Hindlimb muscle (tissue), 1 donor: ENCODE measurements around the gene ETV5. TPM values are rescaled to one million over a fixed set of nuclear protein-coding genes. Genes with fewer than 3 reads are reported as not detected.

Source experiments
- DNase-seq: peaks from one replicate; pipeline ENCODE4 v3.0.0-alpha.2; 2013
- polyA plus RNA-seq: library from polyadenylated mRNA; unstranded; fragments of 120-200 nt; gene quantifications from one replicate; pipeline ENCODE4 v1.2.1, GENCODE V29; 2013; ENCODE audit not compliant: insufficient read length

The ETV5 gene
- polyA plus RNA-seq, 1 donor = 23.1 TPM

GRCh38 chr3:186094696-186095425 lies 14.0 kb downstream of the ETV5 start:
- DNase-seq = no peak

DNA sequence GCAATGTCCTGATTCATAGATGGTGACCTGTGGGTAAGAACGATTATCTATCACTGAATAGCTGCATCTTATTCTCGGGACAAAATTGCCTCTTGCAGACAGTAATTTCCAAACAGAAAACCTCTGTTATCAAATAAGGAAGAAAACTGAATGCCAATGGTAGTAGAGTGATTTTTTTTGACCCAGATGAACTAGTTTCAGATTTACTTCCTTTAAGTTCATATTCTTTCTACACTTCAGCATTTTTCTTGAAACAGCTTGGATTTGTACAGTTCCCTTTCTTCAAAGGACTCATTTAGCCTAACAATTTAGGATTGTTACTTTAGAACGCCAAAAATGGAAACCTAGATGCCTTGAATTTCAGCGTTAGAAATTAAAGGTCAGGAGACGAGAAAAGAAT lies 14.6 kb downstream of the ETV5 start:
- DNase-seq = no peak

DNA sequence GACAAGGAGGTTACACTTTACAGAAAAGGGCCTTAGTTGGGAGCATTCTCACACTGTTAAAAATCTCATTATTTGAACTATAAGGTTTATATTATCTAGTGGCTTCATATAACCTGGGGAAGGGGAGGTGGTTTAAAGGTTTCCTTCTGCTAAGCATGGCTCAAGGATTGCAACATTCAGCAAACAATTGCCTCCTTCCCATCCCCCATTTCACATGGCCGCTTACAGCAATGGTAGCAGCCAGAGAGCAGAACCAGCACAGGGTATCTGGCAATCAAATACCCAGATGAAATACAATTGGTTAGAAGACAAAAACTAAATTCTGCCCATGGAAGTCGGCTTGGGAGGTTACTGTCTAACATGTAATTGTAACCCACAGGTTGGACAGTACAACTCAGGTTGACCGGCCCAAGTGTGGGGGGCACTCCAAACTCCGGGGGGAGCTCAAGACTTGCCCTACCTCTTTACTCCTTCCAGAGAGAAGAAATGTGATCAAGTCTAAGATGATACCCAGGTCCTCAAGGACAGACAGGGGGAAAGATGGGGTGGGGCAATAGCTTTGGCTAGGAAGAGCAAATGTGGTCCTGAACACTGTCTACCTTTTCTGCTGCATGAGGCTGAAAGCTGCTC lies 15.5 kb downstream of the ETV5 start:
- DNase-seq = no peak

DNA sequence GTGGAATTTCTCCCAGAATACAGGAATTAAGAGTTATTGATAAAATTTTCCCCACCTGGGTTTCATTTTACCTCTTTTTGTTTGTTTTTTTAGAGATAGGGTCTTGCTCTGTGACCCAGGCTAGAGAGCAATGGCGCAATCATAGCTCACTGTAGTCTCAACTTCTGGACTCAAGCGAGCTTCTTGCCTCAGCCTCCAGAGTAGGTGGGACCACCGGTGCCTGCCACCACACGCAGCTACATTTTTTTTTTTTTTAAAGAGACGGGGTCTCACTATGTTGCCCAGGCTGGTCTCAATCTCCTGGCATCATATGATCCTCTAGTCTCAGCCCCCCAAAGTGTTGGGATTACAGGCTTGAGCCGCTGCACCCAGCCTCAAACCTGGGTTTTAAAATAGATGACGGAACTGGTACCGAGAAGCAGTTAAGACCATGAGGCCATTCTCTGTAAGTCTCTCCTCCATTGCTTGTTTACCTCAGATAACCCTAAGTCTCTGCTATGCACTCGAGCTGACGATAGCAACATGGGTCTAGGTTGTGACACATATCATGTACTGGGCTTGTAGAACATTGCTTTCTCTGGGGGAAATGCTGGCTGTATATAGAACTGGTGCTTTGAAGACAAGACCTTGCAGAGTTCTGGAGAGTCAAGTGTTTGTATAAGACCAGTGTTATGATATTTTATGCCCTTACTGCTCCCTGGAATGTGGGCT lies 16.4 kb downstream of the ETV5 start:
- no peak for DNase-seq

DNA sequence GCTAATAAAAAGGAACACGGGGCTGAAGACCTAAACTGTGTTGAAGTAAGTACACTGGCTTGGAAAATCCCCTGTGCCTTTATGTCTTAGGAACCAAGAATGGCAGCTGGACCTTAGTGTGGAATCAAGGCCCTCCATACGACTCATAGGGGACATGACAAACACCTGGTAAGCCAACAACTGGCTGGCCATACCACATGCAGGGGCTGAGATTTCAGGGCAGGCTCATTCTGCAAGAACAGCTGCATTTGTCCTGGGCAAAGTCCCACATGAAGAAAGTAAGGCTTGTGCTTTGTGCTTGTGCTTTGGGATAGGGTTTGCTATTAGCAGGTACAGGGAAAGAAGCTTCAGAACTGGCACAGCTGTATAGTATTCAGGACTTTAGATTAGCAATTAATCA lies 18.0 kb downstream of the ETV5 start:
- DNase-seq = no peak

DNA sequence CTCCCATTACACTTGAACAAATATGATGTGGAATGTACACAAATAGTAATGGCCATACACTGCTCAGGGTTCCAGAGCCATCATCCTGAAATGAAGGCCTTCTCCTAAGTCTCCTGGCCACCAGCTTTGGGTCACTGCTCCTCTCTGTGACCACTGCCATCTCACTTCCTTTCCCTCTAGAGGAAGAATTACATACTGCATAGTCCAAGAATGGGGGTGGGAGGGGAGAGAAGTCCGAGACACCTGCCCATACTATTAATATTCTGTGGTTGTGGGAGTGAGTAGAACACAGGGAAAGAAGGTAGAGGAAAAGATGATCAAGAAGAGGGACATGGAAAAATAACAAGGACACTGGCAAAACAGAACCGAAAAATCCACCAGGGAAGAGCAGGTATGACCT lies 20.6 kb downstream of the ETV5 start:
- no peak for DNase-seq

DNA sequence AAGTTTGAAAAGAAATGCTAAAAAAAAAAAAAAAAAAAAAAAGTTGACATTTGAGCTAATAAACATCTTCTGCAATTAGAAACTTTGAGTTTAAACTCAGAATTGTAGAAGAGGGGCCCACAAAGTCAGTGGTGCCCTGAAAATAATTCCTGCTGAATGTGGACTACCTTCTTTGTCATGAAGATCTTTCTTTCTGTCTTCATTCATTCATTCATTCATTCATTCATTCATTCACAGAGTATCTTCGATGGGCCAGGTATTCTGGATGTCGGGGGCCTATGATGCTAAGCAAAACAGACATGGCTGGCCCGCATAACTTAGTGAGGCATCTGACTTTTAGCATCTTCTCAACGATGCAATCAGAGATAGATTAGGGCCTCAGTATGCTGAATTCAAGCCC lies 24.6 kb downstream of the ETV5 start:
- DNase-seq = no peak

- no peak for DNase-seq
Observed at GRCh38 chr3:186083746-186084145, 25.1 kb downstream of the ETV5 start.

DNA sequence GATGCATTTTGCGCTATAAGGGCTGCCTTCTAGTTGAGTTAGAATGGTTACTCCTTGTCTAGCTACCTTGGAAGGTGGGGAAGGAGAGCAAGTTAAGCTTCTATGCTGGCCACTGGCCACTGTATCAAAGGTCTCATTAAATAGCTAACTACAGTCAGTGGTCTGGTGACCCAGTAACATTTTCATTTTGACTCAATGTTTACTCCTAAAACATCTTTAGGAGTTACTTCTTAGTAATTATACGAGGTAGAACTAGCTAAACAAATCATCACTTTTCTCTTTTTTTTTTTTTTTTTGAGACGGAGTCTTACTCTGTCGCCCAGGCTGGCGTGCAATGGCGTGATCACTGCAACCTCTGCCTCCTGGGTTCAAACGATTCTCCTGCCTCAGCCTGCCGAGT lies 26.7 kb downstream of the ETV5 start:
- no peak for DNase-seq

GRCh38 chr3:186081678-186082077 lies 27.2 kb downstream of the ETV5 start:
- DNase-seq = no peak

DNA sequence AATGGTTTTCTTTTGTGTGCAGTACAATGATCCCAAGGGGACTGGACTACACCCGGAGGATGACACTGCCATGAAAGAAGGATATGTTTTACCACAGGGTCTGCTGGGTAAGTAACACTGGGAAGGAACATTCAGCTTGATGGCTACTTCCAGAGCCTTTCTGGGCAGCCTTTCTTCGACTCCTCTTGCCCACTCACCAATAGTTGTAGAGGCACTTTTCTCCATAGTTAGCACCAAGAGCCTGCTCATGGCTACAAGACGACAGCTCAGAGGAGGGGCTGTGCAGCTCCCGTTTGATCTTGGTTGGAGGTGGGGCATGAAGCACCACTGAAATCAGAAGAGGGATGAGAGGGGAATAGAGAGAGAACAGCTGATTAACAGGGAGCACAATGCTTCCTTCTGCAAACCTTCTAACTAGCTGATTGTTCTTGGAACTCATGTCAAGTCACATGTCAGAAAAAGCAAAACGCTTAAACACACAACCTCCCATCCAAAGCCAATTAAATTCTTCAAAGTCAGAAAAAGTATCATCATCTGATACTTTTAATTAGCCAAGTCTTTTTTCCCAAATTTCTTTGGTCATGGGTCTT lies 27.9 kb downstream of the ETV5 start:
- no peak for DNase-seq

DNA sequence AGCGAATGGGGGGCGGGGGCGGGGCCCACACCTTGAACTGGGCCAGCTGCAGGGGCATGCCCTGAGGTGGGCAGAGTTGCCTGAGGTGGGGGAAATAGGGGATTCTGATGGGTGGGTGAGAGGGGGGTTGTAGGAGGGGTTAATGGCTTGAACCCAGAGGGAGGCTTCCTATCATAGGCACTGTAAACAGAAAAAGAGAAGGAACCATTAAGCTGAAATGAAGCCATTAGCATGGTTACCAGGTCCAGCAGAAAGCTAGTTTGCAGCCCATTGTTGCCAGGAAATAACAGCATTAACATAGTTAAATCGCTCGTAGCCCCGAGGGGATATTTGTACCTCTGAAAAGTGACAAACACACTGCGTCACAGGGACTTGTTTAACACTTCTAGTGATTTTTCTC lies 29.0 kb downstream of the ETV5 start:
- DNase-seq = no peak

DNA sequence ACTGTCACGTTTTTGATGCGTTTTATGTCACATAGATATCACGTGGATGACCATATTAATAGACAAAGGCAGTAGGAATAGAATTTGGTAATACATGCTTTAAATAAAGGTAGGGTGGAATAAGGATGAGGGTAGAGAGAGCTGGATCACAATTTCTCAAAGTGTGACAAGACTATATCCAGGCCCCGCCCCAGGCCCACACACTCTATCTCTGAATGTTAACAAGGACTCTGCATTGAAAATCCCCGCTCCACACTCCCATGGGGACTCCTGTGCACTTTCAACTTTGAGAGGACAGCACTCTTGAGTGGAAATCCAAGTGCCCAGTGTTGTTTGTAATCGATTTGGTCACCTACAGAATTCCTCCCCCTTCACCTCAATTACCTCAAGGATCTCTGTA lies 31.4 kb downstream of the ETV5 start:
- no peak for DNase-seq

DNA sequence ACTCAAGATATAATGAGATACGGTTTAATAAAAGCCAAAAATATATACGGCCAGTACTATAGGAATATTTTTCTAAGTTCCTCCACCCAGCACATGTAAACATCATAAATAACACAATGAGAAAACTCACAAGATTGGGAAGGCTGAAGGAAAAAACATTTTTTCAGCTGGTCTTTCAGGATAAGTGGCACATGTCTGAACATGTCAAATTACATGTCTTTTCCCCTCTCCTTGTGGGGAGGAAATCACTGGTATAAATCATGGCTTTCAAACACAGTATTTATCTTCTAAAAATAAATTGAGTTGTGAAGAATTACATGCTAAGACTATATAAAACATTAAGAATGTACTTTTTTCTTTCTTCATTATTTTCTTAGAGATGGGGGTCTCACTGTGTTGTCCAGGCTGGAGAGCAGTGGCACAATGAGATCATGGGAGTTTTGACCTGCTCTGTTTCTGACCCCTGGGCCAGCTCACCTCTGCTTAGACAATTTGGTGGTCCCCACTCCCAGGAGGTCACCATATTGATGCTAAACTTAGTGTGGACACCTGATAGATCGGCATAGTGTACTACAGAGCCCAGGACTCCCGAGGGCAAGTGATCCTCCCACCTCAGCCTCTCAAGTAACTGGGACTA lies 32.8 kb downstream of the ETV5 start:
- no peak for DNase-seq

DNA sequence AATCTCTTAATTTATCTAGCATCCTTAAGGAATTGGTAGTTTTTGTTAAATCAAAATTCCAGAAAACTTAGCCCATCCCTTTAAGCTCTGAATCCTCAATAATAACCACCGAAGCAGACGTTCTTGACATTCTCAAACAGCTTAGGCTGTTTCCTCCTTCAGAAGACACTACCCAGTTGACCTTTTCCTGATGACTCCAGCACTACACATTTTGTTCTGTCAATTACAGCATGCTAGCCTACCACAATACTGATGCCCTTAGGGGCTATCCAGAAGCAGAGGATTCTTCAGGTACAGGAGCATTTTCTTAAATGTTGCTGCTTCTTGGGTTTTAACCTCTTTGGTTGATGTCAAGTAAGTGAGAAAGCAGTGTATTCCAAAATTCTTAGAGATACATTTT lies 33.4 kb downstream of the ETV5 start:
- no peak for DNase-seq

DNA sequence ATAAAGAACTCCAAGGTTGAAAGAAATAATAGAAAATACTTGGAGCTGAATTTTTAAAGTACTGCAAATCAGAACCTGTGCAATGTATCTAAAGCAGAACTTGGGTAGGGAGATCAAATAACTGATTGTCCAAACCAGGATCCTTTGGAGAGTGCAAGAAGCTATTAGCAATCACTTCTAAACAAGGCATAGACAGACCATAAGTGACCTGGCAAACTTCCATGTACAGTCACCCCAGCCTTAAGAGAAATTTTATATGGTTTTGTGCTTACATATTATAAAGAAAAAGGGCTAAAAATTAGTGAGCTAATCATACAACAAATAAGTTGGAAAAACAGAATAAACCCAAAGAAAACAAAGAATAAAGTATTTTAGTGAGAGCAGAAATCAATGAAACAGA lies 35.2 kb downstream of the ETV5 start:
- DNase-seq = no peak

DNA sequence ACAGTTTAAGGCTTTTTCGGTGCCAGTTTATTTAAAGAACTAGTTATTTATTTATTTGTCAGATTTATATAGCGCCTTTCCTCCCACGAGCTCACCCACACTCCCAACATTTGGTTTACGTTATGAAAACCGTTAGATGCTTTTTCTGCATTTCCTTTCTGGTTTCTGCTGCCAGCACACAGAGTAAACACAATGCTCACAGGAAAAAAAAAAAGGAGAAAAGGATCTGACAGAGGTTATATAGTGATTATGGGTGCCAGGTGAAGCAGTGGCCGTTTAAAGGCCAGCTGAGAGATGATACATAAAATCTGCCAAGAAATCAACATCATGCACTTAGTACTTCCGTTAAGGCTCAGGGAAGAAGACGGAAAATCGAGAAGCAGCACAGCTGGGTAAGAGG lies 37.9 kb downstream of the ETV5 start:
- no peak for DNase-seq

DNA sequence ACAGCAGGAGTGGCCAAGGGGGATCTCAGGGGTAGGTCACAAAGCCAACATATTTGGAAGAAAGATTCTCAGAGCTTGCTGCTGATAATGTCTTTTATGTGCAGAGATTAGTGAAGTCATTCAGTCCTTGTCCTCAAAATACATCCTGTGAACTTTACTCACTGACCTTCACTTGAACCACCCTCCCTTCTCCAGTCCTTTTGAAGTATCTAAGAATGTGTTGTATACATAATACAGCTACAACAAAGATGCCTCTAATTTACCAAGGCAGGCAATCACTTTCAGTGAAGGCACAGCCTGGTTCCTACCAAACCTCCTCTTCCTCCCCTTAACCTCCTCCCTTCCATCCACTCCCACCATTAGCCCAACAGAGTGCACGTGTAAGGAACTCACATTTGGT lies 38.3 kb downstream of the ETV5 start:
- DNase-seq = no peak

- no peak for DNase-seq
Observed at GRCh38 chr3:186070133-186070532, 38.8 kb downstream of the ETV5 start.

- DNase-seq = no peak
Observed at GRCh38 chr3:186069199-186069598, 39.7 kb downstream of the ETV5 start.

- no peak for DNase-seq
Observed at GRCh38 chr3:186068243-186068552, 40.7 kb downstream of the ETV5 start.

- DNase-seq = no peak
Observed at GRCh38 chr3:186067360-186068242, 41.3 kb downstream of the ETV5 start.
